Gastrocnemius medialis (tissue), 4 donors: Measurements from ENCODE around the gene CGNL1. TPM values are rescaled to one million over a fixed set of nuclear protein-coding genes. Genes with fewer than 3 reads are reported as not detected.

ENCODE experiments used
- ATAC-seq, 2 donors: fragments of 150-250 bp; one replicate each; pipeline ENCODE4 v1.9.1; 2016
- DNase-seq, 2 donors: peaks; one replicate each; pipeline ENCODE4 v3.0.0-alpha.2; 2019
- H3K27ac ChIP-seq, 4 donors: fragments of 200-600 bp; sonication (generic); 1 replicate in 1 of 4; 2 replicates in 3 of 4; pipeline ENCODE4 v1.5.1; 2016 to 2018; ENCODE audit warnings: mild to moderate bottlenecking in 2 of 4, moderate library complexity in 1 of 4
- H3K27me3 ChIP-seq, 3 donors: fragments of 200-600 bp; sonication (generic) in 2 of 3; 1 replicate in 1 of 3; 2 replicates in 2 of 3; pipeline versions ENCODE4 v1.5.1 to v1.6.0; 2016 to 2019; ENCODE audit warnings: mild to moderate bottlenecking in 1 of 3, moderate library complexity in 1 of 3
- H3K36me3 ChIP-seq, 2 donors: fragments of 200-600 bp; sonication (generic) in 1 of 2; one replicate each; pipeline ENCODE4 v1.5.1; 2017 to 2018
- H3K4me1 ChIP-seq, 2 donors: fragments of 200-600 bp; sonication (generic) in 1 of 2; one replicate each; pipeline ENCODE4 v1.5.1; 2016 to 2017; ENCODE audit warnings: mild to moderate bottlenecking in 2 of 2
- H3K4me3 ChIP-seq, 4 donors: fragments of 200-600 bp; sonication (generic) in 3 of 4; 1 replicate in 1 of 4; 2 replicates in 3 of 4; pipeline ENCODE4 v1.5.1; 2016 to 2019; ENCODE audit warnings: mild to moderate bottlenecking in 2 of 4
- H3K9me3 ChIP-seq, 3 donors: fragments of 200-600 bp; sonication (generic) in 2 of 3; 1 replicate in 1 of 3; 2 replicates in 2 of 3; pipeline ENCODE4 v1.5.1; 2016 to 2019
- CTCF ChIP-seq, 5 experiments: fragments of 450-650 bp in 3 of 5; fragments of 200-600 bp in 2 of 5; sonication (generic) in 2 of 5; IDR thresholded peaks in 4 of 5; conservative IDR thresholded peaks in 1 of 5; 1 replicate in 4 of 5; 2 replicates in 1 of 5; pipeline ENCODE4 v1.5.1; 2016 to 2019; ENCODE audit warnings: antibody characterized with exemption in 5 of 5, mild to moderate bottlenecking in 3 of 5, moderate library complexity in 3 of 5
- POLR2A ChIP-seq, 2 donors: fragments of 450-650 bp; IDR thresholded peaks; one replicate each; pipeline ENCODE4 v1.6.1; 2017; ENCODE audit warnings: antibody characterized with exemption in 2 of 2, mild to moderate bottlenecking in 2 of 2, moderate library complexity in 2 of 2
- in situ Hi-C, 4 donors: fragments of 200-750 bp; cut with MboI; loops; one replicate each; pipeline versions ENCODE4 v1.15.0 to v1.8.0; 2017; ENCODE audit warnings: low sequenced_read_pairs in 4 of 4
- intact Hi-C: fragments of 100-400 bp; cut with DNase I; formaldehyde crosslinking; loops from one replicate; pipeline ENCODE4 v1.15.1; 2023; ENCODE audit warnings: low total_unique reads
- total RNA-seq, 4 donors: library from RNA; depleted of rRNA; stranded (reverse); fragments of >200 nt; gene quantifications; one replicate each; pipeline versions ENCODE4 v1.1.0 to v1.2.3, GENCODE V29; 2016

CGNL1 gene
- total RNA-seq, 4 donors from 2014 or later: 0.15 to 0.85 (median 0.49) TPM

- H3K27me3 ChIP-seq: no peaks in the 10 kb centered on the region
- TF ChIP-seq CTCF (IDR thresholded peaks at IDR 0.05 in 4 of 5, conservative IDR thresholded peaks at IDR 0.05 in 1 of 5): no peak
- no peak for ATAC-seq
- H3K4me3 ChIP-seq: no peak overlapping the region
- intact Hi-C loops (no loop called here), in situ Hi-C loops (no loop called here)
- no peak overlapping the region for H3K27ac ChIP-seq
- H3K9me3 ChIP-seq: no peaks in the 10 kb centered on the region
- no peak for DNase-seq
- H3K36me3 ChIP-seq: no peaks in the 10 kb centered on the region
- no peaks in the 10 kb centered on the region for H3K4me1 ChIP-seq
These were observed 124.0 kb downstream of the CGNL1 start for GRCh38 chr15:57500256-57500655.

GRCh38 chr15:57500979-57501576 is 124.8 kb downstream of the CGNL1 start:
- H3K27ac ChIP-seq: no peak overlapping the region
- DNase-seq: no peak

GRCh38 chr15:57502116-57502515 is 125.8 kb downstream of the CGNL1 start:
- in situ Hi-C loops (no loop called here), intact Hi-C loops (no loop called here)
- Histone ChIP-seq H3K27me3 (no peaks in the 10 kb centered on the region), H3K36me3 (no peaks in the 10 kb centered on the region), H3K9me3 (no peaks in the 10 kb centered on the region), H3K4me1 (no peaks in the 10 kb centered on the region), H3K4me3 (no peak overlapping the region), H3K27ac (no peak overlapping the region)
- no peak for ATAC-seq
- no peak for TF ChIP-seq POLR2A (IDR thresholded peaks at IDR 0.05)
- no peak for TF ChIP-seq CTCF (IDR thresholded peaks at IDR 0.05 in 4 of 5, conservative IDR thresholded peaks at IDR 0.05 in 1 of 5)
- DNase-seq: no peak

More at GRCh38 chr15:57500979-57501576, 124.8 kb downstream of the CGNL1 start:
- no peaks in the 10 kb centered on the region for H3K9me3 ChIP-seq
- no peaks in the 10 kb centered on the region for H3K27me3 ChIP-seq
- intact Hi-C loops: no loop called here
- H3K4me3 ChIP-seq: no peak overlapping the region
- H3K4me1 ChIP-seq: no peaks in the 10 kb centered on the region
- H3K36me3 ChIP-seq: no peaks in the 10 kb centered on the region
- ATAC-seq: no peak
- no peak for TF ChIP-seq POLR2A (IDR thresholded peaks at IDR 0.05)
- in situ Hi-C loops: no loop called here

GRCh38 chr15:57503051-57503702 is 126.9 kb downstream of the CGNL1 start:
- ATAC-seq (no peak), DNase-seq (no peak)
- Histone ChIP-seq H3K27me3 (no peaks in the 10 kb centered on the region), H3K27ac (no peak overlapping the region), H3K9me3 (no peaks in the 10 kb centered on the region), H3K36me3 (no peaks in the 10 kb centered on the region), H3K4me1 (no peaks in the 10 kb centered on the region), H3K4me3 (no peak overlapping the region)
- in situ Hi-C loops: no loop called here
- intact Hi-C loops: no loop called here
- TF ChIP-seq CTCF (IDR thresholded peaks at IDR 0.05 in 4 of 5, conservative IDR thresholded peaks at IDR 0.05 in 1 of 5): no peak
- no peak for TF ChIP-seq POLR2A (IDR thresholded peaks at IDR 0.05)

- in situ Hi-C loops (no loop called here), intact Hi-C loops (no loop called here)
- Histone ChIP-seq H3K4me3 (no peak overlapping the region), H3K27me3 (no peaks in the 10 kb centered on the region), H3K4me1 (no peaks in the 10 kb centered on the region), H3K27ac (no peak overlapping the region), H3K9me3 (no peaks in the 10 kb centered on the region), H3K36me3 (no peaks in the 10 kb centered on the region)
- DNase-seq: no peak
- ATAC-seq: no peak
- TF ChIP-seq CTCF (IDR thresholded peaks at IDR 0.05 in 4 of 5, conservative IDR thresholded peaks at IDR 0.05 in 1 of 5) (no peak), POLR2A (IDR thresholded peaks at IDR 0.05) (no peak)
These were observed 127.8 kb downstream of the CGNL1 start for GRCh38 chr15:57503911-57504598.
